ENCODE measurements around the gene FLACC1. TPM values are rescaled to one million over a fixed set of nuclear protein-coding genes. Genes with fewer than 3 reads are reported as not detected.

FLACC1 gene
- total and polyA plus RNA-seq, 2 of the 8 experiments (the other 6 are each of a cell fraction or from before 2014, with no cell fraction given) = 0.58 TPM; not detected in 1

DNA sequence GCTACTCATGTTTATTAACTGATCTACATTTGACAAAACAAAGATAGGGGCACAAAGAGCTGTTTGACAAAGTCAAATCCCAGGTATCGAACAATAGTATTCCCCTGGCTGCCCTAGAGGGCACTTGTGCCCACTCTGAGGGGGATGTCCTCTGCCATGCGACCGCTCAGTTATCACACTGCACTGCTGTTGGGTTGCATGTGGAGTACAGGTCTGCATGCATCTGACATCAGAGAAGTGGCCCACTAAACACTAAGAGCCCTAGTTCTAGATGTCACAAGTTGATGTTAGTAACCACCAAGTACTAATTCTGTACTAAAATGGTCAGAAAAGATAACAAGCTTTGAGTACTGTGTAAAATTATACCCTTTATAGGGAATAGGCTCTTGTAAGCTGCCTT lies 20.1 kb upstream of the FLACC1 start:
- no peak overlapping the region for H3K56ac ChIP-seq (replicated peaks; ENCODE audit: insufficient read length, low read depth, low read length)
- no peak overlapping the region for H2BK12ac ChIP-seq (ENCODE audit: low read depth, low read length)
- TF ChIP-seq BCL11A (IDR thresholded peaks at IDR 0.05; ENCODE audit: low read depth in 2 of 2, low read length in 2 of 2) = no peak
- no peak for FAIRE-seq
- H2AFZ ChIP-seq (ENCODE audit: low read length) = no peak overlapping the region
- H3K9ac ChIP-seq (replicated peaks in 1 of 4; ENCODE audit: extremely low read depth in 1 of 4, low read depth in 3 of 4, low read length in 3 of 4) = no peak overlapping the region
- no peak overlapping the region for H3K4ac ChIP-seq (replicated peaks; ENCODE audit: insufficient read length, low read depth, low read length)
- DNase-seq (ENCODE audit: low read depth in 1 of 2, low spot score in 2 of 2) = no peak
- H3K36me3 ChIP-seq (ENCODE audit: control insufficient read depth in 2 of 4, insufficient read depth in 4 of 4, low read length in 3 of 4) = peaks cover 2 to 9% (median 7%) of the 10 kb centered on the region in 4 experiments; a peak in 2 of 8 replicates
- no peak overlapping the region for H3K23ac ChIP-seq (ENCODE audit: insufficient read length)
- no peaks in the 10 kb centered on the region for H3K27me3 ChIP-seq (replicated peaks in 1 of 4; ENCODE audit: control insufficient read depth in 3 of 4, extremely low read depth in 1 of 4, insufficient read depth in 3 of 4, low read length in 3 of 4)
- no peaks in the 10 kb centered on the region for H3K4me1 ChIP-seq (replicated peaks in 1 of 4; ENCODE audit: control insufficient read depth in 3 of 4, insufficient read depth in 4 of 4, low read length in 3 of 4)
- no peak overlapping the region for H2BK120ac ChIP-seq (replicated peaks; ENCODE audit: low read depth, low read length)
- H4K8ac ChIP-seq (ENCODE audit: extremely low read depth, insufficient read depth, low read length) = no peak overlapping the region
- H2BK5ac ChIP-seq (ENCODE audit: low read depth, low read length) = no peak overlapping the region
- no peak overlapping the region for H2BK20ac ChIP-seq (ENCODE audit: low read length)
- H3K4me2 ChIP-seq (ENCODE audit: insufficient read depth in 1 of 2, low read depth in 2 of 2, low read length in 2 of 2) = no peak overlapping the region
- no peak overlapping the region for H3K4me3 ChIP-seq (ENCODE audit: extremely low read depth in 1 of 4, insufficient read depth in 2 of 4, low read depth in 3 of 4, low read length in 4 of 4)
- no peak overlapping the region for H4K5ac ChIP-seq (ENCODE audit: insufficient read length, low read depth, low read length)
- H3K18ac ChIP-seq (ENCODE audit: extremely low read depth, low read length) = no peak overlapping the region
- no peak overlapping the region for H2AK5ac ChIP-seq (ENCODE audit: low read depth, low read length)
- no peak overlapping the region for H2BK15ac ChIP-seq (ENCODE audit: low read length)
- no peaks in the 10 kb centered on the region for H3K23me2 ChIP-seq (ENCODE audit: low read depth, low read length)
- CTCF ChIA-PET (ENCODE audit: partially characterized antibody) = interaction anchor here (0.7 to 1.6 kb wide), 6 partner anchors 33 to 194 kb away, joined by 3 to 5 read pairs (median 3); partner anchors contain the start of gene CASP10
- H3K79me1 ChIP-seq (ENCODE audit: low read depth, low read length) = no peaks in the 10 kb centered on the region
- POLR2A ChIA-PET (ENCODE audit: partially characterized antibody) = no interaction called here
- 88% methylated on average over 3 of the region's 3 CpGs; no CpG with 5 or more reads in 1 of the 2 experiments for WGBS, 2 experiments (ENCODE audit: extremely low coverage in 1 of 2, insufficient coverage in 1 of 2, insufficient read length in 1 of 2, insufficient replicate concordance in 2 of 2, low coverage in 1 of 2, low lambda C conversion rate in 2 of 2, missing lambda C conversion rate in 1 of 2)
- H4K20me1 ChIP-seq (replicated peaks in 1 of 2; ENCODE audit: control insufficient read depth in 1 of 2, insufficient read depth in 2 of 2, low read length in 2 of 2) = no peaks in the 10 kb centered on the region
- H4K91ac ChIP-seq (replicated peaks; ENCODE audit: insufficient read length, low read length) = no peak overlapping the region
- no peak overlapping the region for H3K27ac ChIP-seq (ENCODE audit: low read depth, low read length)
- H3K9me3 ChIP-seq (ENCODE audit: insufficient read depth in 2 of 2, low read depth in 1 of 2, low read length in 1 of 2) = no peaks in the 10 kb centered on the region
- H3K79me2 ChIP-seq (ENCODE audit: control insufficient read depth in 1 of 2, insufficient read depth in 2 of 2, low read length in 2 of 2) = no peaks in the 10 kb centered on the region
- no peak overlapping the region for H3K14ac ChIP-seq (ENCODE audit: insufficient read length)

All from H1 (cell line).